Gastroesophageal sphincter (tissue), 4 donors: ENCODE results near the gene XYLB. TPM values are rescaled to one million over a fixed set of nuclear protein-coding genes. Genes with fewer than 3 reads are reported as not detected.
A peak's percentile ranks its signal among the peaks of the same experiment; 100 is the strongest.

Experiments used
- ATAC-seq: fragments of 150-250 bp; one replicate; pipeline ENCODE4 v1.9.1; 2016; ENCODE audit warnings: mild to moderate bottlenecking, moderate library complexity
- H3K27ac ChIP-seq, 4 donors: fragments of 200-600 bp; sonication (generic) in 3 of 4; 1 replicate in 3 of 4; 2 replicates in 1 of 4; pipeline ENCODE4 v1.5.1; 2016 to 2019
- H3K27me3 ChIP-seq: fragments of 200-600 bp; sonication (generic); one replicate; pipeline ENCODE4 v1.5.1; 2019
- H3K36me3 ChIP-seq, 2 donors: fragments of 200-600 bp; sonication (generic); one replicate each; pipeline ENCODE4 v1.5.1; 2019; ENCODE audit warnings: control low read depth in 1 of 2
- H3K4me1 ChIP-seq, 3 donors: fragments of 200-600 bp; sonication (generic); 1 replicate in 2 of 3; 2 replicates in 1 of 3; pipeline ENCODE4 v1.5.1; 2016 to 2019; ENCODE audit warnings: control low read depth in 2 of 3
- H3K4me3 ChIP-seq, 2 donors: fragments of 200-600 bp; sonication (generic); one replicate each; pipeline ENCODE4 v1.5.1; 2019; ENCODE audit warnings: mild to moderate bottlenecking in 1 of 2, moderate library complexity in 1 of 2
- H3K9me3 ChIP-seq, 3 donors: fragments of 200-600 bp; sonication (generic); one replicate each; pipeline ENCODE4 v1.5.1; 2017 to 2019; ENCODE audit warnings: control low read depth in 2 of 3
- EP300 ChIP-seq: sonication (generic); formaldehyde crosslinking; IDR thresholded peaks from one replicate; pipeline ENCODE4 v1.6.1; 2017; ENCODE audit warnings: antibody characterized with exemption, mild to moderate bottlenecking
- POLR2A ChIP-seq, 2 donors: fragments of 450-650 bp; IDR thresholded peaks; one replicate each; pipeline ENCODE4 v1.6.1; 2017; ENCODE audit warnings: antibody characterized with exemption in 2 of 2, mild to moderate bottlenecking in 2 of 2, moderate library complexity in 1 of 2
- POLR2AphosphoS5 ChIP-seq: sonication (generic); formaldehyde crosslinking; IDR thresholded peaks from one replicate; pipeline ENCODE4 v1.6.1; 2017; ENCODE audit warnings: antibody characterized with exemption
- WGBS, 2 donors: methylation state at CpG; one replicate each; pipeline ENCODE4 v1.1.5; 2018; ENCODE audit warnings: low coverage in 1 of 2; 5-methylcytosine and 5-hydroxymethylcytosine counted together
- total RNA-seq, 4 donors: library from RNA; depleted of rRNA; stranded (reverse); fragments of >200 nt; gene quantifications; one replicate each; pipeline ENCODE4 v1.1.0, GENCODE V29; 2016
- TF ChIP-seq, protein P1 (sequence below), 4 experiments: fragments of 200-600 bp in 2 of 4; fragments of 450-650 bp in 2 of 4; sonication (generic) in 1 of 4; IDR thresholded peaks; one replicate each; pipeline ENCODE4 v1.5.1; 2017 to 2019; ENCODE audit warnings: antibody characterized with exemption in 4 of 4, mild to moderate bottlenecking in 2 of 4, moderate library complexity in 2 of 4

Gene XYLB
- total RNA-seq, 4 donors from 2014 or later: 0.87 to 2.2 (median 1.8) TPM

DNA sequence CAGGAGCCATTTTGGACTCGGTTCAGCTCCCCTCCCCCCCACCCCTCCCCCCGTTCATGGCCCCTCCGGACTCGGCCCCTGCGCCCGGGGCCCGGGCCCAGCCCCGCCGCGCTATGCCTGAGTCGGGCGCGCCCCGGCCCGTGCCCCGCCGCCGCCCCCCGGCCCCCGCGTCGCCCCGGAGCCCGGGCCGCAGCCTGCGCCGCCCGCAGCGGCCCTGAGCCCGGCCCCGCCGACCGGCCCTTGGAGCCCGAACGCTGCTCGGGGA, 107.3 kb downstream of the XYLB start:
- H3K4me1 ChIP-seq: peaks cover 0 to 51% (median 13%) of the 10 kb centered on the region in 3 donors
- no peak for ATAC-seq
- no peak for TF ChIP-seq POLR2AphosphoS5
- TF ChIP-seq, protein P1, sequence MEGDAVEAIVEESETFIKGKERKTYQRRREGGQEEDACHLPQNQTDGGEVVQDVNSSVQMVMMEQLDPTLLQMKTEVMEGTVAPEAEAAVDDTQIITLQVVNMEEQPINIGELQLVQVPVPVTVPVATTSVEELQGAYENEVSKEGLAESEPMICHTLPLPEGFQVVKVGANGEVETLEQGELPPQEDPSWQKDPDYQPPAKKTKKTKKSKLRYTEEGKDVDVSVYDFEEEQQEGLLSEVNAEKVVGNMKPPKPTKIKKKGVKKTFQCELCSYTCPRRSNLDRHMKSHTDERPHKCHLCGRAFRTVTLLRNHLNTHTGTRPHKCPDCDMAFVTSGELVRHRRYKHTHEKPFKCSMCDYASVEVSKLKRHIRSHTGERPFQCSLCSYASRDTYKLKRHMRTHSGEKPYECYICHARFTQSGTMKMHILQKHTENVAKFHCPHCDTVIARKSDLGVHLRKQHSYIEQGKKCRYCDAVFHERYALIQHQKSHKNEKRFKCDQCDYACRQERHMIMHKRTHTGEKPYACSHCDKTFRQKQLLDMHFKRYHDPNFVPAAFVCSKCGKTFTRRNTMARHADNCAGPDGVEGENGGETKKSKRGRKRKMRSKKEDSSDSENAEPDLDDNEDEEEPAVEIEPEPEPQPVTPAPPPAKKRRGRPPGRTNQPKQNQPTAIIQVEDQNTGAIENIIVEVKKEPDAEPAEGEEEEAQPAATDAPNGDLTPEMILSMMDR (IDR thresholded peaks at IDR 0.05): no peak
- no peak for TF ChIP-seq EP300
- no peak for TF ChIP-seq POLR2A (IDR thresholded peaks at IDR 0.05)
- H3K27me3 ChIP-seq: no peaks in the 10 kb centered on the region
- no peaks in the 10 kb centered on the region for H3K36me3 ChIP-seq
- H3K27ac ChIP-seq: peak overlapping the region; percentile 40 to 94 (median 89)
- peak overlapping the region; percentile 69 to 95 for H3K4me3 ChIP-seq
- no peaks in the 10 kb centered on the region for H3K9me3 ChIP-seq
- WGBS, 2 donors: no CpG with 5 or more reads among the region's 36 CpGs

DNA sequence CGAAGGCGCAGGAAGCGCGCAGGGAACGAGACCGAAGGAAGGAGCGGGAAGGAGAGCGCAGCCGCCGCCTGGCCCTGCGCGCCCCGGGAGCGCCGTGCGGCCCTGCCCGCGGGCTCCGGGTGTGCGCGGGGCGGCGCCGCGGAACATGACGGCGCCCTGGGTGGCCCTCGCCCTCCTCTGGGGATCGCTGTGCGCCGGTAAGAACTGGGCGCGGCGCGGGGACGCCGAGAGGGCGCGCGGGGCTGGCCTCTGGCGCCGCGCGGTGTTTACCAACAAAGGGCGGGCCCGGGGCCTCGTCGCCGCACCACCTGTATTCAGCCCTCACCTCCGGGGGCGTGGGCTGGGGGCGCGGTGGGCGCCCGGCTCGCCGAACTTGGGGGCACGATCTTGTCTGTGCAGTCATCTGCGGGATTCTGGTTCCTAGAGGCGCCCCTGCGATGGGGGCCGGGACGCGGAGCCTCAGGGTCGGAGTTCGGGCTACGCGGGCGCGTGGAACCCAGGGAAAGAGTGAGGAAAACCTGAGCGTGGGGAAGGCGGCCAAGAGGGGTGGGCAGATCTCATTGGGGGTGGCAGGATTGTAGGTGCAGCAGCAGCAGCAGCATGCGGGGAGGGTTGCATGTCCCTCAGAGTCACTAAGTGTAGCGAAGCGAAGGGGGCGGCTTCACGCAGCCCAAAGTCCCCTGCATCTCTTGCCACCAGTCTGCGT, 107.7 kb downstream of the XYLB start:
- TF ChIP-seq, protein P1 (IDR thresholded peaks at IDR 0.05): no peak
- no peak for TF ChIP-seq POLR2AphosphoS5
- TF ChIP-seq POLR2A (IDR thresholded peaks at IDR 0.05): peak in 1 of 2 donors; percentile 31
- TF ChIP-seq EP300: no peak
- 0% methylated on average over 2 of the region's 78 CpGs for WGBS, 2 donors
- H3K9me3 ChIP-seq: no peaks in the 10 kb centered on the region
- H3K4me1 ChIP-seq: peaks cover 0 to 56% (median 18%) of the 10 kb centered on the region in 3 donors
- ATAC-seq: peak; percentile 46
- no peaks in the 10 kb centered on the region for H3K36me3 ChIP-seq
- peak overlapping the region; percentile 40 to 94 (median 89) for H3K27ac ChIP-seq
- H3K4me3 ChIP-seq: peak overlapping the region; percentile 69 to 95
- H3K27me3 ChIP-seq: no peaks in the 10 kb centered on the region

DNA sequence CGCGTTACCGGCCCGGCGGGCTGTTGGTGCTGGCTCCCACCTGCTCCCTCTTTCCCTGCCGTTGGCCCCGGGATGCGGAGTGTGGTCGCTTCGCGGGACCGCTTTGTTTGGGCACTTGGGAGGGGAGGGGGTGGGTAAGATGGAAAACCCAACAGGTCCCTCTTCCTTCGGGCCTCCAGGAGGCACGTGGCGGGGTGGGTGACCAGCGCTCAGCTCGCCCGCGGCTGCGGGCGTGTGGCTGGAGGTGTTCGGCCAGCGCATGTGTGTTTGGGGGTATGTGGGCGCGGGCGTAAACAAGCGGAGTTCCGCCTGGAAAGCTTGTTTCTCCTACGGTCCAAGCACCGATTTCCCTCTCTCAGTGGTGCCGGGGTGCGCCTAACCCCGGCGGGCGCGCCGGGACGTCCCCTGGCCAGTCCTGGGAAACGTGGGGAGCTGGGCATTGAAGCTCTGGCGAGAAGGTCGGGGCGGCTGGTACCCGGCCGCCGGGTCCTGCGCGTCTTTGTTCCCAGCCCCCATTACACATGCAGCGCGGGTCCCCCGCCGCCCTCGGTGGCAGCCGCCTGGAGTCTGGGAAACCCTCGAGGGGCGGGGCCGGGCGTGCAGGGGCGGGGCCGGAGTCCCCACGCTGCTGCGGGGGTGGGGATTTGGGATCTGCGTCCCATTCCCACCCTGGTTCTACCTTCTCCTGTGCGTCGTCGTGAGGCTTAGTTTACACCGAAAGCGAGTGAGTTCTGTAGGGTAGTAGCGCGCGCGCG, 108.5 kb downstream of the XYLB start:
- H3K27me3 ChIP-seq: no peaks in the 10 kb centered on the region
- ATAC-seq: peak; percentile 67
- H3K36me3 ChIP-seq: no peaks in the 10 kb centered on the region
- peak overlapping the region; percentile 2 to 94 (median 89) for H3K27ac ChIP-seq
- TF ChIP-seq, protein P1 (IDR thresholded peaks at IDR 0.05): no peak
- TF ChIP-seq POLR2AphosphoS5: peak; percentile 39
- WGBS, 2 donors: no CpG with 5 or more reads among the region's 72 CpGs
- peak overlapping the region; percentile 69 to 95 for H3K4me3 ChIP-seq
- peaks cover 0 to 63% (median 24%) of the 10 kb centered on the region in 3 donors for H3K4me1 ChIP-seq
- no peaks in the 10 kb centered on the region for H3K9me3 ChIP-seq

DNA sequence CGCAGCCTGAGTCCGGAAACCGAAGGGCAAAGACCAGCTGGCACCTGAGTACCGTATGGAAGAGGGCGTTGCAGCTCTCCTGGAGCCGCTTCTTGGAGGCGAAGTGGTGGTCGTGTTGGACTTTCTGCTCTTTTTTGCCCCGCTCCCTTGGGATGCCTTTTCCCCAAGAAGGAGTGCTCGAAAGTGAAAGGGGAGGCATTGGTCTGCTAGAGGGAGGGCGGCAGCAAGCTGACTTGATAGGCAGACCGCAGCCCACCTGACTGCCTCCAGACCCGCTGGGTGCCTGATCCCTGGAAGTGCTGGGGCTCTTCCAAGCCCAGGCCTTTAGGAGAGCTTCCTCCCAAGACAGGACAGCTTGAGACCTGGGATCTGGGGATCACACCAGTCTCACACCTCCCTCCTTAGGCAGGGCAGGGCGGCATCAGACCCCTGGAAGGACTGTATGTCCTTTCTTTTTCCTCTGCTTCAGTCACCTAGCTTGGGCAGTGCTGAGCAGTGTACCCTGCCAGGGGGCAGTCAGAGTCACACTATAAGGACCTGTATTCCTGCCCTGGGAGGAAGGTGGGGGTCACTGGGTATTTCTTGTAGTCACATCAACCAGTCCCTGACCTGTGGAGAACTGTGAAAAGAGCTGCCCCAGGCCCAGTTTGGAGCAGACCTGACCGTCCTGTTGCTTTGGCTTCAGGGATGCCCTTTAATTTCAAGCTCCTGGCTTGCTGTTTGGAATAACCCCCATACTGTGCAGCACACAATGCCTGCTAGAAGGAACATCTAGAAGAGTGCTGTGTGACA, 109.2 kb downstream of the XYLB start:
- no peaks in the 10 kb centered on the region for H3K27me3 ChIP-seq
- H3K4me3 ChIP-seq: peak overlapping the region; percentile 69 to 95
- peak; percentile 20 for ATAC-seq
- H3K9me3 ChIP-seq: no peaks in the 10 kb centered on the region
- TF ChIP-seq, protein P1 (IDR thresholded peaks at IDR 0.05): no peak
- TF ChIP-seq POLR2AphosphoS5: no peak
- TF ChIP-seq EP300: no peak
- TF ChIP-seq POLR2A (IDR thresholded peaks at IDR 0.05): no peak
- peaks cover 0 to 71% (median 32%) of the 10 kb centered on the region in 3 donors for H3K4me1 ChIP-seq
- H3K36me3 ChIP-seq: no peaks in the 10 kb centered on the region
- H3K27ac ChIP-seq: peak overlapping the region; percentile 2 to 94 (median 89)
- WGBS, 2 donors: 67% methylated on average over 1 of the region's 15 CpGs; no CpG with 5 or more reads in 1 of the 2 donors
